Stomach smooth muscle (tissue), 2 donors: ENCODE data around the gene PDXDC1.
"Not testable (repeated sequence)": the region's sequence is repeated elsewhere in the genome, so short reads cannot be mapped to it uniquely, and the experiment has no call there.

ENCODE experiments used
- H3K27ac ChIP-seq: one replicate; pipeline ENCODE4 v1.7.0; 2013; ENCODE audit warnings: mild to moderate bottlenecking, low read length, inconsistent platforms
- H3K27me3 ChIP-seq, 2 donors: one replicate each; pipeline ENCODE4 v1.7.0; 2013; ENCODE audit warnings: low read length in 2 of 2; ENCODE audit not compliant: insufficient read depth in 2 of 2, control insufficient read depth in 1 of 2
- H3K36me3 ChIP-seq, 2 donors: one replicate each; pipeline ENCODE4 v1.7.0; 2013; ENCODE audit warnings: low read length in 2 of 2; ENCODE audit not compliant: control insufficient read depth in 2 of 2, insufficient read depth in 2 of 2
- H3K4me1 ChIP-seq: one replicate; pipeline ENCODE4 v1.7.0; 2013; ENCODE audit warnings: low read length; ENCODE audit not compliant: control insufficient read depth, insufficient read depth
- H3K4me3 ChIP-seq, 2 donors: one replicate each; pipeline ENCODE4 v1.7.0; 2013; ENCODE audit warnings: low read length in 2 of 2
- H3K9ac ChIP-seq, 2 donors: one replicate each; pipeline ENCODE4 v1.7.0; 2013; ENCODE audit warnings: low read length in 2 of 2, mild to moderate bottlenecking in 1 of 2
- H3K9me3 ChIP-seq, 2 donors: one replicate each; pipeline ENCODE4 v1.7.0; 2013; ENCODE audit warnings: low read length in 2 of 2; ENCODE audit not compliant: control insufficient read depth in 2 of 2
- donor health status: healthy.
- donor health status: Pancreatic carcinoma.

The PDXDC1 gene

DNA sequence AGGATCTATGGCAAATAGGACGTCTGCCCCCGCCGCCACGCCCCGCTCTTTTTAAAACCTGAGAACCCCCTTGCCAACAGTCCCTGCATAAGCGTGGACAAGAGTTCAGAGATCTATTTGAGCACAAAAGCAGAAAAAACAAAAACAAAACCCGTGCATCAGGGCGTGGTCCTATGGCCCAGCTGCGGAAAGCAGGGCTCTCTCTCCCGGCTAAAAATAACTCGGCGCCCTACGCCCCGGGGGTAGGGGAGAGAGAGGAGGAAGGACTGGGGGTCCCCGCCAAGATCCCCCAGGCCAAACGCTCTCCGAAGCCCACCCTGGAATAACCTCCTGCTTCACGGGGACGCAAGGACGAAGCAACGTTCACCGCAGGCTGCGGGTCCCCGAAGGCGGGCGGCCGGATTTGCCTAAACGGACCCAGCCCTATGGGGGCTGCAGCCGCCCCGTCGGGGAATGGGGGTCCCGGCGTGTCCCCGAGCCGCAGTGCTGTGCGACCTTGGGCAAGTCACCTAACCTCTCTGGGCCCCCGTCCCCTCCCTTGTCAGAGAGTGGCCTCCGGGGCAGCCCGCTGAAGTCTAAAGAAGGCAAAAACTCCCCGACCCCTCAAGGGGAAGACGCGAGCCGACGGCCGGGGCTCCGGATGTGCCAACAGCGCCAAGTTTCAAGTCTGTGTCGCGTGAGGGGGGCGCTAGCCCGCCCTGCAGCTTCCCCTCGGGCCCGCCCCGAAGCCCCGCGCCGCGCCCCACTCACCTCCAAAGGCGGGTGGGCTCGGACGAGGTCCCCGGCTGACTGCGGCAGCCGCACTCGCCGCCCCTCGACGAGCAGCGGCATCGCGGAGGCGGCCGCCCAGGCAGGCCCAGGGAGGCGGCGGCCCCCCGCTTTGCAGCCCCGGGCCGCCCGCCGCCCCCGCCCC lies 80.6 kb downstream of the PDXDC1 start:
- Histone ChIP-seq H3K9me3 (no peaks in the 10 kb centered on the region), H3K27me3 (no peaks in the 10 kb centered on the region), H3K36me3 (peaks cover 5 to 9% of the 10 kb centered on the region in 2 donors), H3K4me3 (peak overlapping the region; percentile 83 to 86), H3K4me1 (peaks cover 13% of the 10 kb centered on the region), H3K9ac (peak overlapping the region; percentile 73 to 81), H3K27ac (peak overlapping the region; percentile 18)

- Histone ChIP-seq H3K9me3 (no peaks in the 10 kb centered on the region), H3K4me3 (no peak overlapping the region), H3K36me3 (peaks cover 20 to 27% of the 10 kb centered on the region in 2 donors), H3K4me1 (peaks cover 13% of the 10 kb centered on the region), H3K9ac (no peak overlapping the region), H3K27me3 (no peaks in the 10 kb centered on the region), H3K27ac (no peak overlapping the region)
Observed at GRCh38 chr16:15057681-15058417, 83.0 kb downstream of the PDXDC1 start.

GRCh38 chr16:15059324-15059723 lies 84.5 kb downstream of the PDXDC1 start:
- Histone ChIP-seq H3K36me3 (peaks cover 22 to 29% of the 10 kb centered on the region in 2 donors), H3K4me1 (peaks cover 10% of the 10 kb centered on the region), H3K27me3 (no peaks in the 10 kb centered on the region), H3K9me3 (no peaks in the 10 kb centered on the region), H3K4me3 (no peak overlapping the region), H3K9ac (no peak overlapping the region), H3K27ac (no peak overlapping the region)

- not testable (repeated sequence) for H3K4me3 ChIP-seq, H3K27ac ChIP-seq, H3K27me3 ChIP-seq, H3K9me3 ChIP-seq, H3K9ac ChIP-seq, H3K4me1 ChIP-seq
- peaks cover 22 to 33% of the 10 kb centered on the region in 2 donors for H3K36me3 ChIP-seq
Observed at GRCh38 chr16:15062085-15062810, 87.4 kb downstream of the PDXDC1 start.

- H3K9ac ChIP-seq, H3K27me3 ChIP-seq, H3K9me3 ChIP-seq, H3K4me3 ChIP-seq, H3K27ac ChIP-seq, H3K4me1 ChIP-seq: not testable (repeated sequence)
- H3K36me3 ChIP-seq = peaks cover 21 to 24% of the 10 kb centered on the region in 2 donors
Observed at GRCh38 chr16:15065961-15066360, 91.1 kb downstream of the PDXDC1 start.

DNA sequence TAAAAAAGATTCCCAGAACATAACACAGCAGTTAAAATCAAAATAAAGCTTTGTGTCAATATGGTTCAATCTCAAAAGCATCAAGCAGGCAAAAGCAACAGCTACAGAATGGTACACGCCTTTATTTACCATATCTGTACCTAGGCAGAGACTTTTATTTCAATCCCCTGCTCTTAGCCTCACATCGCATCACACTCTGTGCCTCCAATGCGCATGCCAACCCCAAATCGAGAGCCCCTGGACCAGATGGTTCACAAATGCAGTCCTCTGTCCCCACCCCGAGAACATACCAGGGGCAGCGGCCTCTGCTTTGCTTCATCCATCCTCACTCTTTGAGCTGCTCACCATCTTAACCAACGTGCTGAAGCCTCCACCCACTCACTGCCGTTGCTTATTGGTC lies 91.9 kb downstream of the PDXDC1 start:
- not testable (repeated sequence) for H3K27me3 ChIP-seq, H3K9ac ChIP-seq, H3K4me1 ChIP-seq, H3K27ac ChIP-seq, H3K4me3 ChIP-seq, H3K9me3 ChIP-seq
- peaks cover 15 to 16% of the 10 kb centered on the region in 2 donors for H3K36me3 ChIP-seq

DNA sequence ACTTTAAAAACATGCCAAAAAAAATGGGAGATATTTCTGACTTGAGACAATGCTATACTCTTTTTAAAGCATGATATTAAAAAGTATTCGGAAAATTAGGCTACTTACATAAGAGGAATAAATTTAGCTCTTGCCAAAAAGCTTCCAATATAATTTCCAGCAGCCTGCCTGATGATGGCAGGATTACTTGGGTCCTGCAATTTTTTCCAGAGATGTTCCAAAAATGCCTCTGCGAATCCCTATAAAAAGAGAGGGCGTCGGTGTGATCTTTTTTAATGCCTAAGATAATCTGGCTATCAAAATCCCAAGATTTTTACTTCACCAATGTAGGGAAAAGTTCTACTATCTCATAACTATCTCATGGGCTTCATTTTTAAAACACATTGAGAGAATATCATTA lies 96.2 kb downstream of the PDXDC1 start:
- not testable (repeated sequence) for H3K27ac ChIP-seq, H3K9ac ChIP-seq, H3K27me3 ChIP-seq, H3K4me1 ChIP-seq, H3K9me3 ChIP-seq, H3K4me3 ChIP-seq
- peaks cover 29 to 34% of the 10 kb centered on the region in 2 donors for H3K36me3 ChIP-seq

GRCh38 chr16:15071916-15072769 lies 97.3 kb downstream of the PDXDC1 start:
- not testable (repeated sequence) for H3K9ac ChIP-seq, H3K9me3 ChIP-seq, H3K27me3 ChIP-seq, H3K27ac ChIP-seq, H3K4me3 ChIP-seq, H3K4me1 ChIP-seq
- peaks cover 29 to 38% of the 10 kb centered on the region in 2 donors for H3K36me3 ChIP-seq

GRCh38 chr16:15073101-15073500 lies 98.3 kb downstream of the PDXDC1 start:
- Histone ChIP-seq H3K4me1 (no peaks in the 10 kb centered on the region), H3K36me3 (peaks cover 29 to 38% of the 10 kb centered on the region in 2 donors), H3K27ac (no peak overlapping the region), H3K27me3 (no peaks in the 10 kb centered on the region), H3K4me3 (no peak overlapping the region), H3K9me3 (no peaks in the 10 kb centered on the region), H3K9ac (no peak overlapping the region)

GRCh38 chr16:15076161-15076560 lies 101.3 kb downstream of the PDXDC1 start:
- peaks cover 20 to 32% of the 10 kb centered on the region in 2 donors for H3K36me3 ChIP-seq
- H3K4me3 ChIP-seq, H3K4me1 ChIP-seq, H3K27me3 ChIP-seq, H3K9ac ChIP-seq, H3K9me3 ChIP-seq, H3K27ac ChIP-seq: not testable (repeated sequence)
